GM21723 (cell line): ENCODE results near the gene GABRD.

Experiments used
- ATAC-seq: cut with Tn5 transposase; IDR thresholded peaks from one replicate; pipeline ENCODE4 v1.9.1; 2021; ENCODE audit warnings: mild to moderate bottlenecking, moderate library complexity; ENCODE audit not compliant: unreplicated experiment

GABRD gene

DNA sequence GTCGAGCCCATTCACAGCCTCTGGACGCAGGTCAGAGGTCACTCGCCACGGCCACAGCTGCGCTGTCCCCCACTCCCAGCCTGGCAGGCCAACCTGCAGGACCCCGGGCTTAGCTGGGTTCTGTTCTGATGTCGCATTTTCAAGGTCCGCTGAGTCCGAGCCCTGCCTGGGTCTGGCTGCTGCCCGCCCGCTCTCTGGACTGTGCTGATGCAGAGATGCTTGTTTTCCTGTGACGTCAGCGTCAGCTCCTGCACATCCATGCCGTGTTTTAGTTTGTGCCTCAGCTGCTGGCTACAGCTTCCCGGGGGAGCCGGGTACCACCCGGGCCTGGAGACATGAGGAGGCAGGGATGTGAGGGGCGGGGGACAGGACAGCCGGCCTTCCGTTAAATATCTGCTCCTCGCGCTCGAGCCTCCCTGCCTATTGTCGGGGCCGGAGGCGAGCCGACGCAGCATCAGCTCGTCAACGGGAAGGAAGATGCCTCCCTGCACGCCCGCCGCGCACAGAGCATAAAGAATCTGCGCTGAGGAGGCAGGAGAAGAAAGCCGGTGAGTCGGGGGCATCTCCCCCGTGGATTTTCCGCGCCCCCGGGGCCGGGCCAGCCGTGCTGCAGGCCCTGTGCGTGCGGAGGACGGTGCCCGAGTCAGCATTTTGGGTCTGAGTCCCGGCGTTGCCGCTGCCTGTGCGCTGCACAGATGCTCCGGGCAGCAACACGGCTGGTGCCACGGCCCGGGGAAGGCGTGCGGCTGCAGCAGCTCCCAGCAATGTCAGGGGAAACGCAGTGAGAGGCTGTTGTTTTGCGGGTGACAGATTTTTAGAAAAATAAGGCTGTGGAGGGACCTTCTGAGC lies 54.5 kb downstream of the GABRD start:
- ATAC-seq, result no peak

DNA sequence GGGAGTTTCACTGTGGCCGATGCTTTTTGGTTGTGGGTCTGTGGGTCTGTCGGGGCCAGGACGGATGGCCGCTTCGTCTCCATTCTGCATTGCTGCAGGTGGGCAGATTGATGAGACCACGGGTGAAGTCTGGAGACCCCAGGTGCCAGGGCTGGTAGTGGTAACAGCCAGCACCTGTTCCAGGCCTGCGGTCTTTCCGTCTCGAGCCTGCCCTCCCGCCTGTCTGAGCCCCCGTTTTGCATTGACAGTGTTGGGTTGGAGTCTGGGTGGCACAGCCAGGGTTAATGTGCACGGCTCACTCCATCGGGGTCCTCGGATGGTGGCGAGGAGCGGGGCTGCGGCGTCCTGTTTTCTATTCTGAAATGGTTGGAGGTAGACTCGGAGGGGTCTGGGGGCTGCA lies 55.3 kb downstream of the GABRD start:
- ATAC-seq, result no peak

DNA sequence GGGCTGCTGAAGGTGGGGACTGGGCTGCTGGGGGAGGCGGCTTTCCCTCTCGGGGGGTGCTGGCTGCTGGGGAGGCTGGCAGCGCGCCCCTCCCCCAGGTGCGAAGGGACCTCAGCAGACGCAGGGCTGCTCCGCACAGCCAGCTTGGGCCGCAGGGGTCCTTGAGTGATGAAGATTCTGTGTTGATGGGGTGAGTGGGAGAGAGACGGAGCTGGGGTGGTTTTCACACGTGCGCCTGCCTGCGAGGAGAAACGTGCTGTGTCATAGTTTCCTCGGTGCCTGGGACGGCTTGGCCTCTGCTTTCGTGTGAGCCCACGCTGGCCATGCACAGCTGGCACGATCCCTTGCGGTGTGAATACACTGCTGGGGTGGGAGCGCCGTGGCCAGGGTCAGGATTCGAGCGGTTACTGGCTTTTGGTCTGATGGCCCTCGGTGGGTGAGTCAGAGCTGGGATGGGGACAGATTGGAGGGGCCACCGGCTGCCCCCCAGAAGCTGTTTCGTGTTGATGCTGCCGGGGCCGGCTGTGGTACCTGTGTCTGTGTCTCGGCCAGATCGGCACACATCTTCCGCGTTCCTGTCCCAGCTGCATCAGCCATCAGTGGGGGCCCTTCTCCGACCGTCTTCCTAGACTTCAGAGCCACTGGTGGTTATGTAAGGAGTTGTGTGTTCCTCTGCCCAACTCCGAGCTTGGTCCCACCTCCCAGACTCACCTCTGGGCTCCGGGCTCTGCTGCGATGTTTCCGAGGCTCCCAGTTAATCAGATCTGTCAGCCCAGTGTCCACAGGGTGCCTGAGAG lies 56.0 kb downstream of the GABRD start:
- ATAC-seq, result no peak

DNA sequence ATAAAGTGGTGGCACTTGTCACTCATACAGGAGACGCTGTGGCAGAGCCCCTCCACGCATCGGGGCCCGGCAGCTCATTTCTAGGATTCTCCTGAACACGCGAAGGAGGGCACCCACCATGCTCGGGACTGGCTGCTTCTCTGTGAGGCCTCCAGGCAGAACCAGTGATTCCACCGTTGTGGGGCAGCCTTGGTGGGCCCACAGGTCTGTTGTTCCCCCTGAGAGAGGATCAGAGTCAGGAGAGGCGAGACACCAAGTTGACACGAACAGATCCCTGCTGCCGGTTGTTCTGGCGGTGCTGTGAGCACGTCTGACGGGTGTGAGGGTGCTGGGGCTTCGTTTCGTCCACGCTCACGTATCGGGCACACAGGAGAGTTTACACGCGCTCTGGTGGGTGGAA lies 57.7 kb downstream of the GABRD start:
- no peak for ATAC-seq

DNA sequence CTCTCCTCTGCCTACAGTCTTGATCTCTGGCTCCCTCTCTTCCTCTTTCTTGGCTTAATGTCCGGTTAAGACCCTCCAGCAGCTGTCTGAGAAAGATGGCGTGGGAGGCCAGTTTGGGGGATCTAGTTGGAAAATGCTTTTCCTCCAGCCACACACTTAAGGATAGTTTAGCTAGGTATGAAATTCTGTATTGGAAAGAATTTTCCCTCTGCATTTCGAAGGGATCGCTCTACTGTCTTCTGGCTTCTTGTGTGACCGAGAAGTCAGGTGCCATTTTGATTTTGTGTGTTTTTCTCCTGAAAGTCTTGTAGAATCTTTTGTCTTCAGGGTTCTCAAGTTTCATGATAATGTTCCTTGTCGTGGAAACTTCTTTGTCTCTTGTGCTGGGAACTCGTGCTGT lies 59.0 kb downstream of the GABRD start:
- ATAC-seq, result no peak

DNA sequence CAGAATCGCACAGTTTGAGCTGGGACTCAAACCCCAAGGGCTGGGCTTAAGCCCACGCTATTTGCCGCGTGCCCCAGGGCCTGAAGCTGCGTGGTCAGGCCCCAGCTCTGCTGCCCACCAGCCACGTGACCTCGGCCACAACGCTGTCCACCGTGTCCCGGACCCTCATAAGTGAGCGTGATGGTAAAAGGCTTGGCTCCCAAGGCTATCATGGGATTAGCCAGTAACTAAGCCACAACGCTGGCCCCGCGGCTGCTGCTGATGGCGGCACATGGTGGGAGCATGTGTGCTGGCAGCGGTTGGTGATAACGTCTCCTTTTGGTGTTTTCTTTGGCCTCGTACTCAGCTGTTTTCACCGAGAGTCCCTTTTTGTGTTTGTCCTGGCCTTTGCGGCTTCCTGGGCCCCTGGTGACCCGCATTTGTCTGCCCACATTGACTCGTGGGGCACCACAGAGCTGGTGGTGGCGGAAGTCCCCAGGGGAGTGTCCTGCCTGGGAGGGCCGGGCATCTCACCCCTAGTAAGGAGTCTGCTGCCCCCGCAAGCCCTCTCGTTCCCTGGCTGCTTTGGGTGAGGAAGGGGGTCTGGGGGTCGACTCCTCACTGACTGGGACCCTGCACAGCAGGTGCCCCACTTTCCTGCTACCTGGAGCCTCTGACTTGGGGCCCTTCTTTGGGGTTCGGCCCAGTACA lies 60.4 kb downstream of the GABRD start:
- ATAC-seq, result no peak

DNA sequence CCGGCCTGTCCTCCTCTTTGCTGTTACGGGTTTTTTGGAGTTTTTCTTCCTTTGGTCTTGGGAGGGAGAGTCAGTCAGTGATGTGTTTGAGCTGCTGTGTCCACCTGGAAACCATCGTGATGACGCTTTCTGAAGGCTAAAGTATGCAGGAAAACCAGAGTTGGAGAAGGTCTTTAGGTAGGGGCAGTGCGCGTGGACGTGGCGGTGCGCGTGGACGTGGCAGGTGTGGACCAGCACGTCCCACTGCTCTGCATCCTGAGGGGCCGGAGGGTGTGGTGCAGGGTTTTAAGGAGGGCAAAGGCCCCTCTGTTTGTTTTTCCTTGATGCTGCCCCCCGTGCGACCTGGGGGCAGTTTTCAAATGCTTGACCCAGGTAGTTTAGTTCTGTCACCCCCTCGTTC lies 61.0 kb downstream of the GABRD start:
- ATAC-seq, result no peak
